Osteocyte (in vitro differentiated cells): ENCODE data around the gene PGM2. TPM values are rescaled to one million over a fixed set of nuclear protein-coding genes. Genes with fewer than 3 reads are reported as not detected.

Source experiments
- DNase-seq: peaks from one replicate; pipeline ENCODE4 v3.0.0; 2021; ENCODE audit warnings: mixed read lengths; ENCODE audit not compliant: unreplicated experiment; ENCODE audit errors: extremely low spot score
- H3K27ac Mint-ChIP-seq: one replicate; pipeline ENCODE4 v1.8.0; 2021; ENCODE audit warnings: mild to moderate bottlenecking, mixed read lengths; ENCODE audit not compliant: unreplicated experiment
- H3K27me3 Mint-ChIP-seq: one replicate; pipeline ENCODE4 v1.8.0; 2021; ENCODE audit warnings: mixed read lengths; ENCODE audit not compliant: unreplicated experiment
- H3K36me3 Mint-ChIP-seq: one replicate; pipeline ENCODE4 v1.8.0; 2021; ENCODE audit warnings: mixed read lengths; ENCODE audit not compliant: unreplicated experiment
- H3K4me1 Mint-ChIP-seq: one replicate; pipeline ENCODE4 v1.8.0; 2021; ENCODE audit warnings: mixed read lengths; ENCODE audit not compliant: unreplicated experiment
- H3K4me3 Mint-ChIP-seq: one replicate; pipeline ENCODE4 v1.8.0; 2021; ENCODE audit warnings: mild to moderate bottlenecking, moderate library complexity, mixed read lengths; ENCODE audit not compliant: unreplicated experiment
- H3K9me3 Mint-ChIP-seq: one replicate; pipeline ENCODE4 v1.8.0; 2021; ENCODE audit warnings: mixed read lengths; ENCODE audit not compliant: unreplicated experiment
- CTCF ChIP-seq: fragments of 200-600 bp; sonication (generic); IDR thresholded peaks from 2 replicates; pipeline ENCODE4 v1.5.0; 2021; ENCODE audit warnings: antibody characterized with exemption, mild to moderate bottlenecking, moderate library complexity
- total RNA-seq: library from RNA; stranded (reverse); gene quantifications from 2 replicates; pipeline ENCODE4 v1.2.1, GENCODE V29; 2021

Gene PGM2
- total RNA-seq, 1 donor from 2014 or later = 19.8 TPM

DNA sequence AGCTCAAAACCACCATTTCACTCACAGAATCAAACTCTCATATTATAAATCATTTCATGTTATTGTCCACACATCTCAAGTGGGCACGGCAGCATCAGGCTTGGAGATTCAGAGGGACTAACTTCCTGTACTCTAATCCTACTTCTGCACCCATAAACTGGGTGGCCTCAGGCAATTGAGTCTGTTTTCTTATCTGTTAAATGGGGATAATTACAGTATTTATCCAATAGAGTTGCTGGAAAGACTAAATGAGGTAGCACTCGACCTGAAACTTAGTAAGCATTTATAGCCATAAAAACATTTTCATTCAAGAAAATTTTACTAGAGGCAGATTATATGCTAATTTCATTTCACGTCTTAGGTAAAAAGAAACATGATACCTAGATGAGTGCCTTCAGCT is 77.4 kb downstream of the PGM2 start:
- peaks cover 9% of the 10 kb centered on the region for H3K4me1 Mint-ChIP-seq
- DNase-seq = no peak
- H3K27ac Mint-ChIP-seq = no peak overlapping the region
- TF ChIP-seq CTCF = no peak
- peaks cover 44% of the 10 kb centered on the region for H3K27me3 Mint-ChIP-seq
- no peak overlapping the region for H3K4me3 Mint-ChIP-seq
- no peaks in the 10 kb centered on the region for H3K9me3 Mint-ChIP-seq
- H3K36me3 Mint-ChIP-seq = no peaks in the 10 kb centered on the region

DNA sequence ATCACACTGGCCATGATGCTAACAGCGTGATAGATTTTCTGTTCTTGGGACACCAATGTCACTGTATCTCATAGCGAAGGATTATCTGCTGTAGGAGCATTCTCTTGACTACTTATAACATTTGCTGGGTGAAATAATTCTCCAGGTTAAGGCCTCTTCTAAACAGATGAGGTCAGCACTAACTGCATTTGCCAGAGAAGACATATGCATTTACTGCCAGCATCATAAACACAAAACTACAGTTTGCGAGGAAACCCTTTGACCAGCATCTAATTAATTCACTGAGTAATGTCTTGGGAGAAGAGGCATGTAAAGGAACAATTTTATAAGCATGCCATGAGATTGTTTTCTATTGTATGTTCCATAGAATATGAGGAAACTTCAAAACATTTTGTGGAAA is 78.3 kb downstream of the PGM2 start:
- Mint-ChIP-seq H3K4me3 (no peak overlapping the region), H3K4me1 (peaks cover 15% of the 10 kb centered on the region), H3K36me3 (no peaks in the 10 kb centered on the region), H3K9me3 (no peaks in the 10 kb centered on the region), H3K27ac (no peak overlapping the region), H3K27me3 (peaks cover 37% of the 10 kb centered on the region)
- no peak for TF ChIP-seq CTCF
- DNase-seq = no peak

- Mint-ChIP-seq H3K27me3 (peaks cover 30% of the 10 kb centered on the region), H3K36me3 (no peaks in the 10 kb centered on the region), H3K4me3 (no peak overlapping the region), H3K4me1 (peaks cover 15% of the 10 kb centered on the region), H3K9me3 (no peaks in the 10 kb centered on the region), H3K27ac (no peak overlapping the region)
- TF ChIP-seq CTCF = no peak
- DNase-seq = no peak
Observed at GRCh38 chr4:37905533-37906169, 79.2 kb downstream of the PGM2 start.

DNA sequence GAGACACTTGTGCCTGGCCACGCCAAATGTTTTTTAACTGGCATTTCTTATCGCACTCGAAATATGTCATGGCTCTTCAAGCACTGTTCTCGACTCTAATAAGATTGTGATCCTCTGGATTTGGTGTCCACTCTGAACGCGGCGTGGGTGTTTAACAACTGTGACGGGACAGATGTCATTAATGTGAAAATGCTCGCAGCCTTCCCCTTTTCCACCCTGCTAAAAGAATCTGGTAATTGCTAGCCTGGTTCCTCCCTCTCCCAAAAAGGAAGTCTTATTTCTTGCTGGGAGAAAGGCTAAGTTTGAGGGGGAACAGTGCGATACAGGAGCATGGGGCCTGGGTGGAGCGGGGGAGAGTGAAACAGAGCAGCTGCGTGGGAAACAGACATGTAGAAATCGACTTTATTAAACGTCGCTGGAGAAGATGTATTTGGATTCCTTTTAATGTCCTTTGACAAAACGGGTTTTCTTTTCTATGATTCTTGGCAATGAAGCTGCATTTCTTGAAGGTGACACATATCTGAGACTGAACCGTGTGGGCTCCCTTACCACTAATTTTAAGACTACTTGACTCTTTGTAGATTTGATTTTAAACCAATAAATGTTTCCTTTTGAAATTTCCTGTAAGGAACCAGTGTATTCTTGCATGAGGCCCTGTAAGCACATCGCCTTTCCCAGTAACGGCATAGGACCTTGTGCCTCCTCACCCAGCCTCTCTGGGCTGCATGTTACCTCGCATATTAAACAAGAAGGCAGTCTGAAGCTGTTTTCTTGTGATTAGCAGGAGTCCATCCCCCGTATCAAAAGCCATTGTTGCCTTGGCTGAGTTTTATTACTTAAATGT is 82.2 kb downstream of the PGM2 start:
- no peak for DNase-seq
- H3K4me3 Mint-ChIP-seq = no peak overlapping the region
- H3K4me1 Mint-ChIP-seq = peaks cover 15% of the 10 kb centered on the region
- H3K27ac Mint-ChIP-seq = peak overlapping the region; percentile 62
- H3K36me3 Mint-ChIP-seq = no peaks in the 10 kb centered on the region
- TF ChIP-seq CTCF = no peak
- peaks cover 21% of the 10 kb centered on the region for H3K27me3 Mint-ChIP-seq
- H3K9me3 Mint-ChIP-seq = no peaks in the 10 kb centered on the region

DNA sequence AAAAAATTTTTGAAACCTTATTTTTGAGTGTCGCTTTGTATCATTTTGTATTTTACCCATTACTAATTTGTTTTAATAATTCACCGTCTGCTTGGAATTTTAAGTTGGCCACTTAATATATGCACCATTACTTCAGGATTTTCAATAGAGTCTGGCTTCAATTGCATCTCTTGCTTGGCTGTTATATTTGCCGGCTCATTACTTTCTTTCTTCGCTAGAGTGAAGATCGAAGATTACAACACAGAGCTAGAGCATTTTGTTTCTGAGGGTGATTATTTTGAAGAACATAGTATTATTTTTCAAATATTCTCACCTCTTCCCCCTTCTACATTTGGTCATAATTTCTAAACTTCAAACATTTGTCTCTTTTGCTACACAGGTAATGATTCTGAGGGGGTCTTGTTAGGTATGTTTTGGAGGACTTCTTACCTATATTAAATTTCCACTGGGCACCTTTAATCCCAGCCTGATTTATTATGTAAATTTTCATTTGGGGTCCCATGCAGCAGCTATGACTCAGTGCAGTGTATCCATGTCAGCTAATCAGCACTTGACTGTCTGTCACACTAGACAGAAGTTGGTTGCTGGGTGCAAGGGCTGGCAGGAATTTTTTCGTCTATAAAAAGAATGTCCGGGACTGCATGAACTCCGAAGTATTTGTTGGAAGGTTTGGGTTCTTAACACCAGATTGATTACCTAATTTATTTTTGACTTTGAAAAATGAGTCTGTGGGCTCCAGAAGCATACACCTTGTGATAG is 83.0 kb downstream of the PGM2 start:
- TF ChIP-seq CTCF = no peak
- no peak overlapping the region for H3K4me3 Mint-ChIP-seq
- no peak overlapping the region for H3K27ac Mint-ChIP-seq
- H3K9me3 Mint-ChIP-seq = no peaks in the 10 kb centered on the region
- H3K36me3 Mint-ChIP-seq = no peaks in the 10 kb centered on the region
- DNase-seq = no peak
- H3K27me3 Mint-ChIP-seq = peaks cover 17% of the 10 kb centered on the region
- peaks cover 15% of the 10 kb centered on the region for H3K4me1 Mint-ChIP-seq
